Transverse colon (tissue), 4 donors: ENCODE data around the gene MYH11. TPM values are rescaled to one million over a fixed set of nuclear protein-coding genes. Genes with fewer than 3 reads are reported as not detected.

Source experiments
- DNase-seq: peaks from one replicate; pipeline ENCODE4 v3.0.0-alpha.2; 2019
- H3K27ac ChIP-seq, 4 donors: fragments of 200-600 bp; sonication (generic); 2 replicates each; pipeline ENCODE4 v1.5.1; 2016 to 2018; ENCODE audit warnings: inconsistent platforms in 4 of 4
- H3K27me3 ChIP-seq: fragments of 200-600 bp; sonication (generic); 2 replicates; pipeline ENCODE4 v1.5.1; 2017; ENCODE audit warnings: inconsistent platforms
- H3K36me3 ChIP-seq, 4 donors: fragments of 200-600 bp; sonication (generic); 2 replicates each; pipeline ENCODE4 v1.5.1; 2017 to 2019; ENCODE audit warnings: inconsistent platforms in 4 of 4
- H3K4me1 ChIP-seq, 4 donors: fragments of 200-600 bp; sonication (generic); 2 replicates each; pipeline ENCODE4 v1.5.1; 2017 to 2020; ENCODE audit warnings: inconsistent platforms in 4 of 4
- H3K4me3 ChIP-seq, 4 donors: fragments of 200-600 bp; sonication (generic); 1 replicate in 1 of 4; 2 replicates in 3 of 4; pipeline versions ENCODE4 v1.5.1 to v1.6.1; 2017 to 2019; ENCODE audit warnings: inconsistent platforms in 4 of 4
- H3K9me3 ChIP-seq, 2 donors: fragments of 200-600 bp; sonication (generic); 2 replicates each; pipeline ENCODE4 v1.5.1; 2017 to 2019; ENCODE audit warnings: inconsistent platforms in 2 of 2
- CTCF ChIP-seq, 5 experiments: fragments of 200-600 bp in 3 of 5; fragments of 450-650 bp in 2 of 5; sonication (generic) in 3 of 5; IDR thresholded peaks; 1 replicate in 2 of 5; 2 replicates in 3 of 5; pipeline ENCODE4 v1.5.1; 2016 to 2017; ENCODE audit warnings: antibody characterized with exemption in 5 of 5, inconsistent platforms in 3 of 5, mild to moderate bottlenecking in 2 of 5, moderate library complexity in 1 of 5
- EP300 ChIP-seq: sonication (generic); formaldehyde crosslinking; IDR thresholded peaks from one replicate; pipeline ENCODE4 v1.6.1; 2017; ENCODE audit warnings: antibody characterized with exemption, low read depth
- POLR2A ChIP-seq: fragments of 450-650 bp; IDR thresholded peaks from one replicate; pipeline ENCODE4 v1.6.1; 2016; ENCODE audit warnings: antibody characterized with exemption, mild to moderate bottlenecking, moderate library complexity
- POLR2AphosphoS5 ChIP-seq, 3 donors: sonication (generic); formaldehyde crosslinking; IDR thresholded peaks; one replicate each; pipeline ENCODE4 v1.6.1; 2016; ENCODE audit warnings: antibody characterized with exemption in 3 of 3
- WGBS, 2 donors: methylation state at CpG; one replicate each; pipeline ENCODE4 v1.1.5; 2018; ENCODE audit warnings: low coverage in 1 of 2; 5-methylcytosine and 5-hydroxymethylcytosine counted together
- in situ Hi-C, 4 donors: fragments of 200-750 bp; cut with MboI; loops; one replicate each; pipeline versions ENCODE4 v1.15.0 to v1.15.1; 2017; ENCODE audit warnings: low sequenced_read_pairs in 3 of 4, low pct_ligation_motif_present in 1 of 4, low pct_unique_long_range_greater_than_20kb in 1 of 4
- intact Hi-C: fragments of 100-400 bp; cut with DNase I; formaldehyde crosslinking; loops from one replicate; pipeline ENCODE4 v1.15.1; 2023; ENCODE audit warnings: low total_unique reads
- total RNA-seq, 4 donors: library from RNA; depleted of rRNA; stranded (reverse); fragments of >200 nt; gene quantifications; one replicate each; pipeline ENCODE4 v1.1.0, GENCODE V29; 2016

MYH11 gene
- total RNA-seq, 4 donors from 2014 or later, result 619 to 1,914 (median 1,058) TPM

- H3K27me3 ChIP-seq, result no peaks in the 10 kb centered on the region
- 49% methylated on average over 2 of the region's 2 CpGs; no CpG with 5 or more reads in 1 of the 2 donors for WGBS, 2 donors
Observed at GRCh38 chr16:15764112-15764511, 92.7 kb downstream of the MYH11 start.

GRCh38 chr16:15760129-15760528 lies 96.7 kb downstream of the MYH11 start:
- TF ChIP-seq EP300 (no peak), CTCF (IDR thresholded peaks at IDR 0.05) (no peak), POLR2A (no peak), POLR2AphosphoS5 (IDR thresholded peaks at IDR 0.05) (no peak)
- intact Hi-C loops (no loop called here), in situ Hi-C loops (loop anchor here in 3 of 4 donors (25.0 kb wide), 1 partner anchor 377 kb away; no protein-coding TSS in a partner anchor)
- Histone ChIP-seq H3K27ac (no peak overlapping the region), H3K36me3 (no peaks in the 10 kb centered on the region), H3K4me3 (no peak overlapping the region), H3K9me3 (no peaks in the 10 kb centered on the region), H3K4me1 (no peaks in the 10 kb centered on the region), H3K27me3 (no peaks in the 10 kb centered on the region)
- DNase-seq, result no peak
- 88 to 89% methylated on average over 1 of the region's 1 CpG for WGBS, 2 donors

More at GRCh38 chr16:15764112-15764511, 92.7 kb downstream of the MYH11 start:
- in situ Hi-C loops (loop anchor here in 3 of 4 donors (25.0 kb wide), 1 partner anchor 373 kb away; no protein-coding TSS in a partner anchor), intact Hi-C loops (no loop called here)
- no peak overlapping the region for H3K4me3 ChIP-seq
- no peaks in the 10 kb centered on the region for H3K4me1 ChIP-seq
- H3K36me3 ChIP-seq, result no peaks in the 10 kb centered on the region
- TF ChIP-seq CTCF (IDR thresholded peaks at IDR 0.05) (no peak), POLR2A (no peak), EP300 (no peak), POLR2AphosphoS5 (IDR thresholded peaks at IDR 0.05) (no peak)
- H3K27ac ChIP-seq, result peak overlapping the region in 2 of 4 donors; percentile 8 to 67
- H3K9me3 ChIP-seq, result no peaks in the 10 kb centered on the region
- no peak for DNase-seq

GRCh38 chr16:15759070-15759469 lies 97.8 kb downstream of the MYH11 start:
- intact Hi-C loops (no loop called here), in situ Hi-C loops (loop anchor here in 3 of 4 donors (25.0 kb wide), 1 partner anchor 378 kb away; no protein-coding TSS in a partner anchor)
- DNase-seq, result no peak
- WGBS, 2 donors, result 82% methylated on average over 4 of the region's 4 CpGs; no CpG with 5 or more reads in 1 of the 2 donors
- no peaks in the 10 kb centered on the region for H3K4me1 ChIP-seq
- no peaks in the 10 kb centered on the region for H3K27me3 ChIP-seq
- no peak overlapping the region for H3K4me3 ChIP-seq
- H3K36me3 ChIP-seq, result no peaks in the 10 kb centered on the region
- TF ChIP-seq POLR2AphosphoS5 (IDR thresholded peaks at IDR 0.05) (no peak), CTCF (IDR thresholded peaks at IDR 0.05) (no peak), POLR2A (no peak), EP300 (no peak)
- H3K9me3 ChIP-seq, result no peaks in the 10 kb centered on the region
- H3K27ac ChIP-seq, result peak overlapping the region in 1 of 4 donors; percentile 43

GRCh38 chr16:15757630-15758251 lies 99.1 kb downstream of the MYH11 start:
- no peaks in the 10 kb centered on the region for H3K27me3 ChIP-seq
- no peak for DNase-seq
- no peak overlapping the region for H3K4me3 ChIP-seq
- H3K27ac ChIP-seq, result peak overlapping the region in 1 of 4 donors; percentile 43
- intact Hi-C loops, result no loop called here
- H3K36me3 ChIP-seq, result no peaks in the 10 kb centered on the region
- 88% methylated on average over 23 of the region's 23 CpGs; no CpG with 5 or more reads in 1 of the 2 donors for WGBS, 2 donors
- no peaks in the 10 kb centered on the region for H3K4me1 ChIP-seq
- no peak for TF ChIP-seq CTCF (IDR thresholded peaks at IDR 0.05)
- no peaks in the 10 kb centered on the region for H3K9me3 ChIP-seq
- in situ Hi-C loops, result loop anchor here in 3 of 4 donors (25.0 kb wide), 1 partner anchor 380 kb away; no protein-coding TSS in a partner anchor
